Stimulated activated CD4-positive, alpha-beta T cell treated with anti-CD3 and anti-CD28 coated beads, Interleukin-4, amount 100 ng/mL, for 4 hours (primary cell): ENCODE data around the gene LHX6.

ENCODE experiments used
- DNase-seq, 2 experiments: peaks; one replicate each; pipeline ENCODE4 v3.0.0-alpha.2; 2020

Gene LHX6

GRCh38 chr9:122234022-122234748, 5.4 kb upstream of the LHX6 start:
- no peak for DNase-seq

GRCh38 chr9:122232796-122233306, 4.1 kb upstream of the LHX6 start:
- DNase-seq = no peak

DNA sequence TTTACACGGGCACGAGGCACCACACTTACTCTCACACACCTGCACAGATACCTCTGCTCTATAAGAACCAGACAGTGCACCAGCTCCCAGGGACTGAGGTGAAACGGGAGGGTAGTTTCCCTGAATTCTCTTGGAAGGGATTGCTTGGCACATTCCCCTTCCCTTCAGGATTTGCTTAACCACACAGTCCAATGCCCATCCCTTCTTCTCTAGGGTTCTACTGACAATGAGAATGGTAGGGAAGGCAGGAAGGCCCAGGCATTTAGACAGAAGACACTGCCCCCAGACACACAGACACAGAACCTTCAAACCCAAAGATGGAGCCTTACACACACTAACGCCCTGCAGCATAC, 704 bp upstream of the LHX6 start:
- no peak for DNase-seq

DNA sequence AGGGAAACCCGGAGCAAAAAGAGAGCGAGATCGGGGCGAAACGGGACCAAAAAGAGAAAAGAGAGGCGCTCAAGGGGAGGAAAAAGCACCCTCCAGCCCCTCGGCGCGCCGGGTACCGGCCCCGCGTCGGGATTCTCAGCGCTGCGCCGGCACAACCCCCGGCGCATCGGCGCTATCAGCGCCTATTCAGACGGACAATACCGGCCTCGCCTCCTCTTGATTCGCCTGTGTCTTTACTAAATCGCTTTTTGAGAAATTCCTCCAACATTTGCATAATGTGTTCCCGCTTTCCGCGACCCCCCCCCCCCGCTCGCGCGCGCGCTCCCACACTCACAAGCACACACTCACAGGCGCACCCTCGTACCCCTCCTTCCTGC, 578 bp downstream of the LHX6 start:
- DNase-seq = no peak

DNA sequence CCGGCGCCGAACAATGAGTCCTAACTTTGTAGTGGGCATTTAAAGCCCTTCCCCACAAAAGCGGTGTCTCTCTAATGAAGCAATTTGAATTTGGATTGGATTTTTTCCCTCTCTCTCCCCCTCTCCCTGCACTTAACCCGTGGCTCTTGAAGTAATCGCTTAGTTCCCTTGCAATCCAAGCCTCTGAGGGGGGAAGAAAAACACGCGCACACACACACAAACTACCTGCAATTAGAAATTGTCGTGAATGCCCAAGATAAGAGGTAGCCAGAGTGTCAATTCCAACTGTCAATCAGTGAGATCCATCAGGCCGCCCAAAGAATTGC, 1.2 kb downstream of the LHX6 start:
- no peak for DNase-seq

DNA sequence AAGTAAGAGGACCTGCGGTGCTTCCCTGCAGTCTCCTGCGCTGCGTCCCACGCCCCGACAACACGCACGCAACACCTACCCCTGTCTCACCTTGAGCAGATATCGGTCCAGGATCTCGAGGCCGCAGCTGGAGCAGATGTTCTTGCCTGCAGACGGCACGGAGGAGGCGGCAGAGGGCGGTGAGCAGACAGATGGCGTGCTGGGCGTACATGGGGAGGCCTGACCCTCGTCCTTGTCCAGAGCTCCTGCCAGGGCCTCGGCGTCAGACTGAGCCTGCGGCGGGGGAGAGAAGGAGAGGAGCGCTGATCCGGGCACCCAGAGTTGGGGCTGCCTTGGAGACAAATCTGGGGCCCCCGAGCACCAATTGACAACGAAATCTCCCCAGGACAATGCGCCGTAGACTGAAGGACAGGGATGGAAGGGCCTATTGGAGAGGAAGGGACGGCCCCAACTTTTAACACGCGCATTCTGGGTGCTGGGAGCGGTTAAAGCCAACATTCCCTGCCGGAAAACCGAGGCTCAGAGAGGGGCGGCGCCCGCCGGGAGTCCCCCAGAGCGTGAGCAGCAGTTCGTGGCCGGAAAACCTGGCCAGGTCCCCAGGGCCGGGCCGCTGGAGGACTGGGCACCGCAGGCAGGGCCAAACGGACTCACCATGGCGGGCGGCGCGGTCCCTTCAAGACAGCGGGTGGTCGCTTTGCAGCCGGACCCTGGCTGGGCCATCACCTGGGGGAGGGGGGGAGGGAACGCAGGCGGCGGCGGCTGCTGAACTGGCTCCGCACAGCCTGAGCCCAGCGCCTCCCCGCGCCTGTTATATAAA, 1.8 kb downstream of the LHX6 start:
- no peak for DNase-seq

DNA sequence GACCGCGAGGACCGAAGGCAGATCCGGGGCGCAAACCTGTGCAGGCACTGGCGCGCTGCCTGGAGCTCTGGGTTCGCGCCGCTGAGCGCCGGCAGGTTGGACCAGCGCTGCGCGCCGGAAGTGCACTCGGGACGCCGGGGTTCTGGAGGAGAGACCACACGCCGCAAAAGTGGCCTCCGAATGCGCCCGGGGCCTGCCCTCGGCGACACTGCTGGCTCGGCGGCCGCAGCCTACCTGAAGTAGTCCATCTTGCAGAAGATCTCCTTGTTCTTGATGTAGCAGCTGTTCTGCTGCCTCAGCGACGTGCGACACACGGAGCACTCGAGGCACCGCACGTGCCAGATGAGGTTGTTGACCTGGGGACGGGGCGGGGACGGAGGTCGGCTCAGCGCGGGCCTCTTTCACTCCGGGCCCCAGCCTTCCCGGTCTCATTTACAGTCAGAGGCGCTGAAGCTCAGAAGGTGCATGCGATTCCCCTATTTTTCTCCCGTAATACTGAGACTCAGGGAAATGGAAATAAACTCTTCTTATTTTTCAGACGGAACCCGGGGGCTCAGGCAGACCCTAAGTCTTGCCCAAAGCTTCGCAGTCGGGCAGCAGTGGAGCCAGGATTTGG, 2.5 kb downstream of the LHX6 start:
- no peak for DNase-seq

- no peak for DNase-seq
These were observed 3.2 kb downstream of the LHX6 start for GRCh38 chr9:122225312-122226141.

GRCh38 chr9:122223435-122223834, 5.3 kb downstream of the LHX6 start:
- no peak for DNase-seq

- no peak for DNase-seq
These were observed 6.0 kb downstream of the LHX6 start for GRCh38 chr9:122222791-122223190.

DNA sequence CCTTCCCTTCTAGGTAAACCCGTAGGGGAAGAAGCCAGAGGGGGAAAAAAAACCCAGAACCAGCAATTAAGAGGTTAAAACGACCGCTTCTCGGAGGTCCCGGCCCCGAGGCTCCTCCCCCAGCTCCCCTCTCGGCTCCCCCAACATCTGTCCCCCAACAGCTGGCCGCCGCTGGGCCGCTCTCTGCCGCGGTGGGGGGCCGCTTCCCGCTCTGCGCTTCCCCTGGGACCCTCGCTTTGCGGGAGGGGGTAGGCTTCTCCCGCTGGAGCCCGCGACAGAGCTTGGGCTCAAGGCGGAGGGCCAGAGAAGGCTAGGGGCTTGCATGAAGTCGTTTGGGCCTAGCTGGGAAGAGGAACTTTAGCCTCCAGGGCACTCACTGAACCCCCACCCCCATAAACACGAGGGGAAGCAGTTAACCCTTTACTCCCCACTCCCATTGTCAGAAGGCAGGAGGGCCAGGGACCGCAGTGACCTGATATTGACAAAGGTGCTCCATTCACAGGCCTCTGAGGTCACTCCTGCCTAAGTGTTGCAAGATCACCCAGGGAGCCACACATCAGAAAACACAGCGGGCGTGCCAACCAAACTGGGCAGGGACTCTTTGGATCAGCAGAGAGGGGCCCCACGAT, 7.5 kb downstream of the LHX6 start:
- DNase-seq = no peak

DNA sequence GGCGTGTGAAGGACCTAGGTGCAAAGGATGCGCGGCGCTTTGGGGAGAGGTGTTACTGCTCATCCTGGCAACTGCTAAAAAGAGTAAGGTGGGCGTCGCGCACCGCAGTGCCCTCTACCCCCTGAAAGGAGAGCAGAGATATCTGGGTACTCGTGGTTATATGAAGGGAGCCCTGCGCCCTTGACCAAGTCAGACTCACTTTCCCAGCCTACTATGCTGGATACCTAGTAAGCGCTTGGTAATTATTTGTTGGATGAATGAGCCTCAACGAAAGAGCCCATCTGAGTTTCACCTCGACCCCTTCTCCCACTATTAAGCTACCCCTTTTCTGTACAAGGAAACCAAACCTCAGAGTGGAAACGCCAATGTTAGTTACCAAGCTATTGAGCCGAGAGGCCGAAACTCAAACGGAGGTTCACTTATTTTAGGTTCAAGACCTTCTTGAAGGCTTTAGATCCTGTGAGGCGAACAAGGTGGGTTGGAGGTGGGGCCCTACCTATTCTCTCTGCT, 8.0 kb downstream of the LHX6 start:
- DNase-seq = no peak

DNA sequence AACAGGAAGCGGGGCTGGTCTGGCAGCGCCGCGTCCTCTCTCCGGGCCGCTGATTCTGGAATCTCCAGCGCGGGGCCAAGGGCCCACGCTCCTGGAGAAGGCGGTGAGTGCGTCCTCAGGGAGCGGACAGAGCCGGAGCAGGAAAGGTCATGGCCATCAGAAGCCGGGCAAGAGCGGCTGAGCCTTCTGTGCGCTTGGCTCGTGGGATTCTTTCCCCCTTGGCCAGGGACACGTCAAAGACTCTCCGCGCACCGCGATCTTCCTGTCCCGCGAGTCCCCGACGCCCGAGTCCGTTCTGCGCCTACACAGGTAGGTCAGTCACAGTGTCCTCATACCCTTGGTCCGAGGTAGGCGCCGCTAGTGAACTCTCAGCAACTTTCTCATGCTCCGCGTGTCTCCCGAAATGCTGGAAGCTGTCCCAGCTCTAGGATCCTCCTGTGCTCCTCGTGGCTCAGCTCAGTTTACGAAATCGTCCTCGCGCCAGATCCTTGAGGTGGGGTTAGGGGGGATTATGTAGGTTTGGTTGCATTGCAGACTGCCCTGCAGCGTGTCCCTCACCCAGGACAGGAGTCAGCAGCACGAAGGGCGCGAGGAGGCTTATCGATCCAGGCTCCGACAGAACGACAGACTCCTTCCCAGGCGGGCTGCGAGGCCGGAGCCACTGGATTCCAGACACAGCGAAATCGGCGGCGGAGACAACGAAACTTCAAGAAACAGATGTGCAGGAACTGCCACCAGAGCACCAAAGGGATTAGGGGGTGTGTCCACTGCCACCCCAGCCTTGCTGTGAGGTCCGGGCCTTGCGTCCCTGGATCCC, 8.7 kb downstream of the LHX6 start:
- no peak for DNase-seq

DNA sequence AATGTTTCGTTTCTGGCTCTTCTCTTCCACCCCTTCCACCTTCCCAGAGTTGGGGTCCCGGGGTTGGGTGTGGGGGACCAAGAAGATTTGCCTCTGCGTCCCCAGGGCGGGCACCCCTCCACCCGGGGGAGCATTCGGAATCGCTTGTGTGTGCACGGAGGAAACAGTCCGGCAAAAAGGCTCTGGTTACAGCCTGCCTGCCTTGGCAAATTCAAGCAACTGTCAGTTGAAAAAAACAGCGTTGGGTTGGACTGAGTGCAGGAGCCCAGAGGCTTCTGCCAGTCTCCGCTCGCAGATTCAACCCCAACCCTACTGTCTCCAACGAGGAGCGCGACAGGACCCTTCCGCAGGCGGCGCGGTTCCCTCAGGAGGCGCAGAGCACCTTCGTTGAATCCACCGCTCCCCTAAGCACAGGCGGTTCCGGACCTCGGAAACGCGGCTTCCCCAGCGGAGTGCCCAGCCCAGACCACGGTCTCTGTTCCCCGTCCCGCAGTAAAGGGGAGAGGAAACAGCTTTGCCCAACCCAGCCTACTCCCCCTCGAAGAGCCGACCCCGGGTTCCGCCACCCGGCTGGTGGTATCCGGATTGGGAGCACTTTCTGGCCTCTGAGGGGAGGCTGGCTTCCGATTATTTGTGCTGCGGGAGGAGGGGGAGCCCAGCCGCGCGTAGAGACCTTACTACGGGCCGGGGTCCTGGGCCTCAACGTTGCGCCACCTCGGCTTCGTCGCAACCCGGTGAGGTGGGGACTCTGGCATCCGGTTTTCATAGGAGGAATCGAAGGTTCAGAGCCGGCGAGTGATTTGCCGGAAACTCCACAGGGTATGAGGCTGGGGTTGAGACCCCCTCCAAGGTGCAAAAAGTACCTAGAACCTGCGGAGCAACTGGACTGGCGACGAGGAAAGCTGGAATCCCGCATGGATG, 9.6 kb downstream of the LHX6 start:
- DNase-seq = no peak

DNA sequence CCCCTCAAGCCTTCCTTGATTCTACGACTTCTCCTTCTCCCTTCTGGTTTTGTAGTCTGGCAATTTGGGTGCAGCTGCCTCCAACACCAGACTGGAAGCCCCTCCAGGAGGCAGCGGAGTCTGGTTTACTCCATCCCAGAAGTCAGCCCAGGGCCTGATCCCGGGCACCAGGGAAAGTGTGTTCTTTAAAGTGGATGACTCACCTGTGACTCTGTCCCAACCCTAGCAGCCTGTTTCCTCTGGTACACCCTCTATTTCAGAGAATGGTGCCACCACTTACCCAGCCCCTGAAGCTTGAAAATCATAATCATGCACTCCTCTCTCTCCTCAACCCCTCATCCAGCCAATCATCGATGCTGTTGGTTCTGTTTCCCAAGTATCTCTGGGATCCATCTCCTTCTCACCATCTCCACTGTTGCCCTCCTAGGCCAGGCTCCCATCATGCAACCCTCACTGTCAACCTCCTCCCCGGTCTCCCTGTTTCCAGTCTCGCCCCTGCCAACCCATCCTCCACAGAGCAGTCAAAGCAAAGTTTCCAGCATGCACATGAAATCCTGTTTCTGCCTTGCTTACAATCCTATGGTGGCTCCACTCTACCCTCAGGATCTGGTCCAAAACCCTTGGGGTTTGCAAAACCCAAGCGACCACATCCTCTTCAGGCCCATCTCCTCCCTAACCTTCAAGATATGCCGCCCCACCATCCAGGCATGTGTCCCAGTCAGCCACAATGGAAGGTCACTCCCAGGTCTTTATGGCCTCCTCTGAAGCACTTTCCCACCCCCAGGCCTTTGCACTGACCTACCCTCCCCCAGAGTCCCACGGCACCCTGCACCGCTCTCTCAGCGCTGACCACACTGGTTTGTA, 10.5 kb downstream of the LHX6 start:
- no peak for DNase-seq

DNA sequence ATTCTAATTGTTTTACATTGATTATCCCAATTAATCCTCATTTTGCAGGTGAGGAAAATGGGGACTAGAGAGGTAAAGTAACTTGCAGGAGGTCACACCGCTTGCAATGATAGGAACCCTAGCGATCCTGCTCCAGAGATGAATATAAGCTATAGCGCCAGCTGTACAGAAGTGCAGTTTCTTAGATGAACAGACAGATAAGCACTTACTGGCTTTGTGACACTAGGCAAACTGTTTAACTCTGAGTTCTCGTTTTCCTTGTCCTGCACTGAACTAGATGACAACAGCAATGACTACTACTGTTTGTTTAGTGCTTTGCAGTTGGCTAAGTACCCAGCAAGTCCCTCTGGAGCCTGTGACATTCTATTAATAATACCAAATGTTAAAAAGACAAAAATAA, 11.1 kb downstream of the LHX6 start:
- DNase-seq = no peak

GRCh38 chr9:122216798-122217418, 11.8 kb downstream of the LHX6 start:
- DNase-seq = no peak

GRCh38 chr9:122216138-122216797, 12.5 kb downstream of the LHX6 start:
- DNase-seq = no peak
